NB4 (cell line): ENCODE data around the gene FAS.
"Not testable (repeated sequence)": the region's sequence is repeated elsewhere in the genome, so short reads cannot be mapped to it uniquely, and the experiment has no call there.

Experiments used
- DNase-seq: peaks from one replicate; pipeline ENCODE4 v3.0.0; 2010; ENCODE audit warnings: low read depth
- H3K4me3 ChIP-seq: one replicate; pipeline ENCODE4 v1.5.1; 2011; ENCODE audit warnings: mild to moderate bottlenecking, low read depth, low read length, moderate library complexity
- MYC ChIP-seq: IDR thresholded peaks from 2 replicates; pipeline ENCODE4 v1.6.1; 2011; ENCODE audit warnings: low read depth, low read length
- POLR2A ChIP-seq: IDR thresholded peaks from 2 replicates; pipeline ENCODE4 v1.6.1; 2011; ENCODE audit warnings: mild to moderate bottlenecking; ENCODE audit not compliant: insufficient read length; ENCODE audit errors: extremely low read depth
- TF ChIP-seq, protein P1 (sequence below): IDR thresholded peaks from one replicate; pipeline ENCODE4 v1.5.1; 2012; ENCODE audit warnings: low read depth, low read length
- TF ChIP-seq, protein P2 (sequence below): IDR thresholded peaks from 2 replicates; pipeline ENCODE4 v1.6.1; 2011; ENCODE audit warnings: low read depth, low read length

The FAS gene

DNA sequence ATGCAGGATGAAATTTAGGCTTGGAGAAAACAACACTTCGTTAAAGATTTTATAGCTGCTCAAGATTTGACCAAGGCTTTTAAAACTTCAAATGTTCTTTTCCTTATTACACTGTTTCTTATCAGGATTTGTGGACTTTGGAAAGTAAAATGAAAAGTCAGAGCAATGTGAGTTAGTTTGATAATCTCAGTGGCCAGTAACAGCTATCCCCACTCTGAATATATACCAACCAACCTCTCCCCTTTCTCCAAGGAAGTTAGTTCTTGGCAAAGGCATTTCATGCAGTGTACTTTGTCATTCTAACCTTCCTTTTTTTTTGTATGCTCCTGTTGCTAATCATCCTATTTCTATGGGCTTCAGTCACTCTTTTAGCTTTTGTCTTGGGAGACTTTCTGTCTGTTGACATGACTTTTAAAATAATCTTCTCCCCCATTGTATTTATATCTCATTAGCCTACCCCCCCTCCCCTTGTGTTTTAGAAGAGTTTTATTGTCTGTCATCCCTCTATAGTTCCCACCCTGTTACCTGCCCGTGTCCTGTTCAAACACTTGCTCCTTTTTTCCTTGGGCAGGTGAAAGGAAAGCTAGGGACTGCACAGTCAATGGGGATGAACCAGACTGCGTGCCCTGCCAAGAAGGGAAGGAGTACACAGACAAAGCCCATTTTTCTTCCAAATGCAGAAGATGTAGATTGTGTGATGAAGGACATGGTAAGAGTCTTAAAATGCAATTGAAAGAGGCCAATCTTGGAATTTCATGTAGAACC lies 16.7 kb downstream of the FAS start:
- DNase-seq, result no peak
- TF ChIP-seq MYC, result no peak
- TF ChIP-seq, protein P1, sequence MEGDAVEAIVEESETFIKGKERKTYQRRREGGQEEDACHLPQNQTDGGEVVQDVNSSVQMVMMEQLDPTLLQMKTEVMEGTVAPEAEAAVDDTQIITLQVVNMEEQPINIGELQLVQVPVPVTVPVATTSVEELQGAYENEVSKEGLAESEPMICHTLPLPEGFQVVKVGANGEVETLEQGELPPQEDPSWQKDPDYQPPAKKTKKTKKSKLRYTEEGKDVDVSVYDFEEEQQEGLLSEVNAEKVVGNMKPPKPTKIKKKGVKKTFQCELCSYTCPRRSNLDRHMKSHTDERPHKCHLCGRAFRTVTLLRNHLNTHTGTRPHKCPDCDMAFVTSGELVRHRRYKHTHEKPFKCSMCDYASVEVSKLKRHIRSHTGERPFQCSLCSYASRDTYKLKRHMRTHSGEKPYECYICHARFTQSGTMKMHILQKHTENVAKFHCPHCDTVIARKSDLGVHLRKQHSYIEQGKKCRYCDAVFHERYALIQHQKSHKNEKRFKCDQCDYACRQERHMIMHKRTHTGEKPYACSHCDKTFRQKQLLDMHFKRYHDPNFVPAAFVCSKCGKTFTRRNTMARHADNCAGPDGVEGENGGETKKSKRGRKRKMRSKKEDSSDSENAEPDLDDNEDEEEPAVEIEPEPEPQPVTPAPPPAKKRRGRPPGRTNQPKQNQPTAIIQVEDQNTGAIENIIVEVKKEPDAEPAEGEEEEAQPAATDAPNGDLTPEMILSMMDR, result no peak
- TF ChIP-seq, protein P2, sequence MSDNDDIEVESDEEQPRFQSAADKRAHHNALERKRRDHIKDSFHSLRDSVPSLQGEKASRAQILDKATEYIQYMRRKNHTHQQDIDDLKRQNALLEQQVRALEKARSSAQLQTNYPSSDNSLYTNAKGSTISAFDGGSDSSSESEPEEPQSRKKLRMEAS, result no peak
- TF ChIP-seq POLR2A, result no peak
- H3K4me3 ChIP-seq, result no peak overlapping the region

DNA sequence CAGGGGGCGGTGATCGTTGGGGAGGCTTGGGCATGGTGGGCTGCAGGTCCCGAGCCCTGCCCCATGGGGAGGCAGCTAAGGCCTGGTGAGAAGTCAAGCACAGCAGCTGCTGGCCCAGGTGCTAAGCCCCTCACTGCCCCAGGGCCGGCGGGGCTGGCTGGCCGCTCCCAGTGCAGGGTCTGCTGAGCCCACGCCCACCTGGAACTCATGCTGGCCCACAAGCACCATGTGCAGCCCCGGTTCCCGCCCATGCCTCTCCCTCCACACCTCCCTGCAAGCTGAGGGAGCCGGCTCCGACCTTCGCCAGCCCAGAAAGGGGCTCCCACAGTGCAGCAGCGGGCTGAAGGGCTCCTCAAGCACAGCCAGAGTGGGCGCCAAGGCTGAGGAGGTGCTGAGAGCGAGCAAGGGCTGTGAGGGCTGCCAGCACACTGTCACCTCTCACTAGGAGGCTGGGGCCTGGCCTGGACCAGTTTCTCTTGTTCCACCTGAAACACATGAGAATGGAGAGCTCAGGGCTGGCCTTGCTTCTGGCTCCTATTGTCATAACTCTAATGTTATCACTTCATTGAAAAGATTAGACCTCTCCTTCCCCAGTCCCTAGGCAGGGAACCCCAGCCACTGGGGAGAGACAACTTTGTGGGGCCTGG lies 28.2 kb downstream of the FAS start:
- not testable (repeated sequence) for H3K4me3 ChIP-seq

DNA sequence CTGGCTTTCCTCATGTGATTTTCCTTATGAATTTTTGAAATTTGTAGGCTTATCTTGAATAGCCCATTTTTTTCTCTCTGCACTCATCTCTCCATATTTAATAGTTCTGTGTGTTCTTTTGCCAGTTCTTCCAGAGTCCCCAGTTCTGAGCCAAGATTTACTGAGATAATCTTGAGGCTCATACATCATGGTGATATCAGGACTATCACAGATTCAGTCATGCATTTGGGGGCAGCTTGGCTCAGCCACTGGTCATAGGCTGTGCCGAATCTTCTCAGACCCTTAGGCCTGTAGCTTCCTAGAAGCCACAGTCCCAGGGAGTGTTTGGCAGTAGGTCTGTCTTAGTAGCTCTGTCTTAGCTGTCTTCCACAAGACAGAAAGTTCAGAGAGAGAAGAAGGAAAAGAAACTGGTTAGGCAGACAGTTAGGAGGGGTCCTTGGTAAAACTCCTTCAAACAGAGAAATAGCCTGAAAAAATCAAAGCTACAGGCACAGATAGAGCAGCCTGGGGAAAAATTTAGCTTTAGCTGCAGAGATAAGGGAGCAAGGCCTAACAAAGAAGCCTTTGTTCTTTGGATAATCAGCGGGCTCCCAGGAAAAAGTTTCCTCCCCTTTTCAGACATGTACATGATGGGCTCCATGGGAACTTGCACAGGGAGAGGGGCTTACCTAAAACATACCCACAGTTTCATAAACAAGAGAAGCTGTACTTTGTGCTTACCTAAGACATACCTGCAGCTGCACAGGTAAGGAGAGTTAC lies 29.1 kb downstream of the FAS start:
- TF ChIP-seq, protein P2, result no peak
- TF ChIP-seq MYC, result no peak
- H3K4me3 ChIP-seq, result no peak overlapping the region
- DNase-seq, result no peak

More for the DNA sequence above, 28.2 kb downstream of the FAS start:
- not testable (repeated sequence) for DNase-seq

DNA sequence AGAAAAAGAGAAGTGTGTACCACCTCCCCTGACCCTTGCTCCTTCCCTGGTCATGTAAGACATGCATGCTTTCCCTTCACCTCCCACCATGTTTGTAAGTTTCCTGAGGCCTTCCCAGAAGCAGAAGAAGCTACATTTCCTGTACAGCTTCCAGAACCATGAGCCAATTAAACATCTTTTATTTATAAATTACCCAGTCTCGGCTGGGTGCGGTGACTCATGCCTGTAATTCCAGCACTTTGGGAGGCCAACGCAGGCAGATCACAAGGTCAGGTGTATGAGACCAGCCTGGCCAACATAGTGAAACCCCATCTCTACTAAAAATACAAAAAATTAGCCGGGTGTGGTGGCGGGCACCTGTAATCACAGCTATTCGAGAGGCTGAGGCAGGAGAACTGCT lies 30.9 kb downstream of the FAS start:
- not testable (repeated sequence) for DNase-seq

DNA sequence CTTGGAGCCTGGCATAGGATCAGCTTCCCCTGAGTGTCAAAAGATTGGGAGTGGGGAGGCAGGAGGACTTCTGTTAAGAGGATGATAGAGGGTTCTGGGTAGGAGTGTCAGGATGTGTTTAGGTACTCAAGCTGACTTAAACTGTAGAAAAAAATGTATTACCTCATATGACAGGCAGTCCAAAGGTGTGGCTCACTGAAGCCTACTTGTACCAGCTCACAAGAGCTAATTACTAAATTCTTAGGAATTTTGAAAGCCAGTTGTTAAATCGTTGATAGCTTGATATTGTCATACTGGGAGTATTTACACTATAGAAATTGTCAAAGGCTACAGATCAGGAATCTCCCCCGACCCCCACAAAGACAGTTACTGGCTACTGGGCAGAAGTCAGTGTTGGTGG lies 32.1 kb downstream of the FAS start:
- TF ChIP-seq POLR2A, result no peak
- no peak for TF ChIP-seq MYC
- TF ChIP-seq, protein P1, result no peak
- TF ChIP-seq, protein P2, result no peak
- H3K4me3 ChIP-seq, result no peak overlapping the region
- DNase-seq, result no peak

More for the DNA sequence above, 30.9 kb downstream of the FAS start:
- not testable (repeated sequence) for H3K4me3 ChIP-seq

DNA sequence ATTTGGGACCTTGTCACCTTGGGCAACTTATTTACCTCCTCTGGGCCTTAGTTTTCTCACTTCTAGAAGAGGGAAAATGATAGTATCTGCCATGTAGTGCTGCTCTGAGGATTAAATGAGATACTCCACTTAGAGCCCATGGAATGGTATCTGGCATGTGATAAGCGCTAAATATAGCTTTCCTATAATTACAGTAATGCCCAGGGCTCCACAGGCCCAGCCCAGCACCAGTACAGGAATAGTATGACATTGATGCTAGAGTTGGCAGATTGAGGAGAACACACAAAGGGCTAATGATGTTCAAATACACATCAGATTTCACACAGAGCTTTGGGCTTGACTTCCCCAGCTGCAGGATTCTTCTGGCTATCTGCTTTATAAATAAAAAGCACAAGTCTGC lies 34.9 kb downstream of the FAS start:
- DNase-seq, result no peak
- TF ChIP-seq, protein P2, result no peak
- TF ChIP-seq, protein P1, result no peak
- TF ChIP-seq MYC, result no peak
- TF ChIP-seq POLR2A, result no peak
- H3K4me3 ChIP-seq, result no peak overlapping the region

DNA sequence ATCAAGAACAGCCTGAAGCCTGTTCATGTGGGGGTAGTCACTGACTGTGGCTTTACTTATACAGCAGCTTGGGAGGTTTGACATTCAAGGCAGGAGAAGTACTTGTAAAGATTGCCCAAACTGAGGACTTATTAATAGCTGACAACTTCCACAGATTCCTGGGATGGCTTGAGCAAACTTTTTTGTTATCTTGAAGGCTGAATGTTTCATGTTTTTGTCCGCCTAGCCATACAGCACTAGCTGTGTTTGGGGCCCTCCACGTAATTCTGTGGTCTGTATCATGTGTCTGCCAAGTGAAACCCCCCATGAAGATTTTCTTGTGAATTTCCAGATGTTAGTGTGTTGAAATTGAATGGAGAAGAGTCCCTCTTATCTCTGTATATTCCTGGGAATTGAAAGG lies 38.6 kb downstream of the FAS start:
- no peak overlapping the region for H3K4me3 ChIP-seq
- DNase-seq, result no peak
- no peak for TF ChIP-seq POLR2A
- TF ChIP-seq, protein P2, result no peak
- no peak for TF ChIP-seq MYC
- TF ChIP-seq, protein P1, result no peak
